Activated CD4-positive, alpha-beta T cell treated with anti-CD3 and anti-CD28 coated beads, Interleukin-10, Interleukin-2, amounts not matched to agents 100 ng/mL and 50 ng/mL, durations not matched to agents 16 hours and 8 hours (primary cell): Measurements from ENCODE around the gene VCL.
"Not testable (repeated sequence)": the region's sequence is repeated elsewhere in the genome, so short reads cannot be mapped to it uniquely, and the experiment has no call there.

ENCODE experiments used
- DNase-seq: peaks from one replicate; pipeline ENCODE4 v3.0.0-alpha.2; 2020

The VCL gene

GRCh38 chr10:73973427-73973826 is 24.5 kb upstream of the VCL start:
- no peak for DNase-seq

GRCh38 chr10:73974309-73974946 is 23.5 kb upstream of the VCL start:
- peak; percentile 24 for DNase-seq

GRCh38 chr10:73975388-73975787 is 22.5 kb upstream of the VCL start:
- no peak for DNase-seq

- no peak for DNase-seq
Measured at GRCh38 chr10:73979141-73979808, 18.6 kb upstream of the VCL start.

- no peak for DNase-seq
Measured at GRCh38 chr10:73979809-73980433, 18.0 kb upstream of the VCL start.

GRCh38 chr10:73981812-73982211 is 16.1 kb upstream of the VCL start:
- no peak for DNase-seq

GRCh38 chr10:73983096-73984047 is 14.5 kb upstream of the VCL start:
- DNase-seq = no peak

- DNase-seq = no peak
Measured at GRCh38 chr10:73989594-73990150, 8.2 kb upstream of the VCL start.

- DNase-seq = no peak
Measured at GRCh38 chr10:73991203-73991883, 6.6 kb upstream of the VCL start.

GRCh38 chr10:73991884-73992245 is 6.1 kb upstream of the VCL start:
- DNase-seq = peak; percentile 84

- peak; percentile 14 for DNase-seq
Measured at GRCh38 chr10:73992899-73993788, 4.8 kb upstream of the VCL start.

GRCh38 chr10:73995035-73995358 is 2.9 kb upstream of the VCL start:
- DNase-seq = no peak

GRCh38 chr10:73997461-73997786 is 492 bp upstream of the VCL start:
- DNase-seq = no peak

GRCh38 chr10:73998623-73998928 is 660 bp downstream of the VCL start:
- DNase-seq = no peak

GRCh38 chr10:73998929-73999691 is 1.2 kb downstream of the VCL start:
- DNase-seq = peak; percentile 34

GRCh38 chr10:73999703-74000102 is 1.8 kb downstream of the VCL start:
- no peak for DNase-seq

- not testable (repeated sequence) for DNase-seq
Measured at GRCh38 chr10:74000244-74000643, 2.3 kb downstream of the VCL start.

- no peak for DNase-seq
Measured at GRCh38 chr10:74000892-74001669, 3.2 kb downstream of the VCL start.

GRCh38 chr10:74006269-74006668 is 8.4 kb downstream of the VCL start:
- DNase-seq = no peak

GRCh38 chr10:74008212-74008731 is 10.4 kb downstream of the VCL start:
- peak; percentile 39 for DNase-seq
